Activated naive CD8-positive, alpha-beta T cell treated with anti-CD3 and anti-CD28 coated beads, Interleukin-2, amount 50 U/mL, for 24 hours (primary cell): ENCODE results near the gene REXO4.

ENCODE experiments used
- ATAC-seq: fragments of 150-1000 bp; cut with Tn5 transposase; one replicate; pipeline ENCODE4 v1.10.0; 2021
- DNase-seq: peaks from one replicate; pipeline ENCODE4 v3.0.0; 2021
- H3K27ac Mint-ChIP-seq: one replicate; pipeline ENCODE4 v1.8.0; 2021; ENCODE audit warnings: mild to moderate bottlenecking, mixed read lengths
- H3K27me3 Mint-ChIP-seq: one replicate; pipeline ENCODE4 v1.8.0; 2021; ENCODE audit warnings: mixed read lengths
- H3K36me3 Mint-ChIP-seq: one replicate; pipeline ENCODE4 v1.8.0; 2021; ENCODE audit warnings: low read depth, mixed read lengths
- H3K4me1 Mint-ChIP-seq: one replicate; pipeline ENCODE4 v1.8.0; 2021; ENCODE audit warnings: mixed read lengths
- H3K4me3 Mint-ChIP-seq: one replicate; pipeline ENCODE4 v1.8.0; 2021; ENCODE audit warnings: mild to moderate bottlenecking, moderate library complexity, mixed read lengths
- H3K9me3 Mint-ChIP-seq: one replicate; pipeline ENCODE4 v1.8.0; 2021; ENCODE audit warnings: mixed read lengths

Gene REXO4

DNA sequence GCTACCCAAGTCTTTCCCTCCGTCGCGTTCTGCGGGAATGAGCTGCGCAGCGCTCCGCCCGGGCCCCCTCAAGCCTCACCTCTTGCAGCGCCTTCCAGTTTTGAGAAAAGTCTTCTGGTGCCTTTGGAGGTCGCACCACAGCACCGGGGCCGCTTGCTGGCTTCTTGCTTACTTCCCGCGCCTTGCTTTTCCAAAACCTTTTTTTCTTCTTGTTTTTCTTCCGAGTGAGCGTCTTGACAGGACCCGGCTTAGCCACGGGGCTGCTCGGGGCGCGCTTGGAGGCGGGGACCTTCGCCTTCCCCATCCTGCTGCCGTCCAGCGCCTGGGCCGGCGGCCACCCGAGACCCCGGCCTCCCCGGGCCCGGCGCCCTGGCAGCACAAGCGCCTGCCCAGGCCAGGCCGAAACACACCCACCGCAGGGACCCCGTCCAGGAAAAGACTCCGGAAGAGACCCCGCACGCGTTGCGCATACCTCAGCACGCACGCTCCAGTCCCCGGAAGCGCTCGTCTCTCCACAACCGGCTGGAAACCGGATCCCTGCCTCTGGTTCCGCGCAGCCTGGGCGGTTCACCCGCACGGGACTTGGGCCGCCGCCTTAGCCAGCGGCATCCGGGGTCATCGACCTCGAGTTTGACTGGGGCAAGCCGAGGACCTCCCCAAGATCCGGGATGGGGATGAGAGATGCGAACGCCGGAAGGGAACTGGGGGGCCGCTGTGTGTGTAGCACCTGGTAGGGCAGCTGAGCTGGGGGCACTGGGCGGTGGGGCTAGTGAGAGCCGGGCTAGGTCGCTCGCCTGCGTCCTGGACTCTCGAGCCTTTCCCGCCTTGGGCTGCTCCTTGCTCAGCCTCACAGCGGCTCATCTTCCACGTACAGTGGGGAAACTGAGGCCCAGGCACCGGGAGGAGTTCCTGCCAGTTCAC, at the start of gene REXO4:
Gene REXO4 (minus strand): TSS at position 470 of the 921 bp plus-strand sequence. CDS start 166 bp downstream, at position 304.
- Mint-ChIP-seq H3K4me3 (peak within 1 kb of the TSS; percentile 90), H3K4me1 (peaks cover 72% of the 10 kb centered on the region), H3K9me3 (no peaks in the 10 kb centered on the region), H3K27ac (peak within 1 kb of the TSS; percentile 89), H3K27me3 (no peaks in the 10 kb centered on the region), H3K36me3 (peaks cover 36% of the 10 kb centered on the region)
- DNase-seq (peak; percentile 90), ATAC-seq (peak; percentile 86)

GRCh38 chr9:133467101-133467500, 49.3 kb upstream of the REXO4 start:
- Mint-ChIP-seq H3K27me3 (no peaks in the 10 kb centered on the region), H3K9me3 (no peaks in the 10 kb centered on the region), H3K27ac (no peak overlapping the region), H3K4me1 (no peaks in the 10 kb centered on the region), H3K36me3 (no peaks in the 10 kb centered on the region), H3K4me3 (no peak overlapping the region)
- DNase-seq = no peak
- ATAC-seq = no peak

- Mint-ChIP-seq H3K4me3 (no peak overlapping the region), H3K9me3 (no peaks in the 10 kb centered on the region), H3K27me3 (no peaks in the 10 kb centered on the region), H3K36me3 (no peaks in the 10 kb centered on the region), H3K27ac (no peak overlapping the region), H3K4me1 (no peaks in the 10 kb centered on the region)
- no peak for DNase-seq
- ATAC-seq = no peak
These were observed 48.2 kb upstream of the REXO4 start for GRCh38 chr9:133465984-133466383.

GRCh38 chr9:133464638-133465037, 46.8 kb upstream of the REXO4 start:
- ATAC-seq (no peak), DNase-seq (no peak)
- Mint-ChIP-seq H3K27me3 (no peaks in the 10 kb centered on the region), H3K4me1 (peaks cover 2% of the 10 kb centered on the region), H3K9me3 (no peaks in the 10 kb centered on the region), H3K4me3 (no peak overlapping the region), H3K36me3 (no peaks in the 10 kb centered on the region), H3K27ac (no peak overlapping the region)

GRCh38 chr9:133463864-133464615, 46.2 kb upstream of the REXO4 start:
- Mint-ChIP-seq H3K4me3 (no peak overlapping the region), H3K27ac (no peak overlapping the region), H3K27me3 (no peaks in the 10 kb centered on the region), H3K4me1 (peaks cover 2% of the 10 kb centered on the region), H3K36me3 (no peaks in the 10 kb centered on the region), H3K9me3 (no peaks in the 10 kb centered on the region)
- DNase-seq (no peak), ATAC-seq (no peak)

- Mint-ChIP-seq H3K36me3 (no peaks in the 10 kb centered on the region), H3K27ac (no peak overlapping the region)
These were observed 45.5 kb upstream of the REXO4 start for GRCh38 chr9:133463234-133463863.

DNA sequence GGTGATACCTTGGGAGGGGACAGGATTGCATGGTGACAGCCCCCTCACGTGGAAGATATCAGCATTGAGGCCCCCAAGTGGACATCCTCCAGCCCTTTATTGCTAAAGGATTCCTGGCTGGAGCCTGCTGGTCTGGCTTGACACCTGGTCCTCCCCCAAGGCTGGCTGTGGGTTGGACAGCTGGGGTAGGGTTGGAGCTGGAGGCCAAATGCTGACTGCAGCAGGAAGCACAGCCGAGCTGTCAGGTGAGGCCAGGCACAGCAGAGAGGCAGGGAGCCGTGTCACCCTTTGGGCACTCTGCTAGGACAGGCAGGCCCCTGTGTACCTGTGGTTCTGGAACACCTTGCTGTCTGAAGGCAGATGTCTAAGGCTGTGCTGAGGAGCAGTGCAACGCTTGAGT, 44.2 kb upstream of the REXO4 start:
- Mint-ChIP-seq H3K4me3 (no peak overlapping the region), H3K36me3 (no peaks in the 10 kb centered on the region), H3K27me3 (no peaks in the 10 kb centered on the region), H3K4me1 (peaks cover 2% of the 10 kb centered on the region), H3K9me3 (no peaks in the 10 kb centered on the region), H3K27ac (no peak overlapping the region)
- DNase-seq = no peak
- ATAC-seq = no peak

More at GRCh38 chr9:133463234-133463863, 45.5 kb upstream of the REXO4 start:
- Mint-ChIP-seq H3K4me1 (peaks cover 2% of the 10 kb centered on the region), H3K4me3 (no peak overlapping the region), H3K27me3 (no peaks in the 10 kb centered on the region), H3K9me3 (no peaks in the 10 kb centered on the region)
- no peak for DNase-seq
- ATAC-seq = no peak

DNA sequence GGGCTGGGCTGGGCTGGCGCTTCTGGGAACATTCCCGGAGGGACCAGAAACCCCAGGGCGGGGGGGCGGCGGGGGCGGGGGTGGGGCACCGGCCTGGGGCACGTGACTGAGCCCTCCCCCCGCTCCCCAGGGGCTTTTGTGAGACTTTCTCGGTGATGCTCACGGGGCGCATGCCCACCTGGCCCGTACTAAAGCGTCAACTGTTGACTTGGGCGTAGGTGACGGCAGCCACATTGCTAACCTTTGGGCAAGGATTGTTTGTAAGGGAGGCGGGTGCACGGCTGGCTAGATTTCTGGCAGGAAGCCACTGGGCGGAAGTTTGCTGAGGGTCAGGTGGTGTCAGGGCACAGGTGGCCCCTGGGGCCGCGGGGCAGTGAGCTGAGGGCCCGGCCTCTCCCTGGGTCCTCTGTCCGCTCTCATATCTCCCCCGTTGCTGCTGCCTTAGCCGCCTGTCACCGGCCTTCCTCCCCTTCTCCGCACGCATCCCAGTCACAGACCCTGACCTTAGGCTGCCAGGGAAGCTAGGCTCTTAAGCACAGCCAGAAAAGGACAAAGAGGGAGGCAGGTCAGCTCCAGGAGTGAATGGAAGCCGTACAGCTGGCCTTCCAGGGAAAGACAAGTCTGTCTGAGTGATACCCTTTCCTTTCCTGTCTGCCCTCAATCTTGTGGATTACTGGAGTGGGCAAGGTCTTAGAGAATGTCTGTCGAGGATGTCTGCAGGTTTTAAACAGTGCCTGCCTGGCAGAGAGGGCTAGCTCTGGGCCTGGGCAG, 42.8 kb upstream of the REXO4 start:
- peak; percentile 43 for DNase-seq
- no peaks in the 10 kb centered on the region for H3K9me3 Mint-ChIP-seq
- H3K27ac Mint-ChIP-seq = no peak overlapping the region
- H3K27me3 Mint-ChIP-seq = no peaks in the 10 kb centered on the region
- H3K4me1 Mint-ChIP-seq = peaks cover 2% of the 10 kb centered on the region
- peak overlapping the region; percentile 58 for H3K4me3 Mint-ChIP-seq
- no peaks in the 10 kb centered on the region for H3K36me3 Mint-ChIP-seq
- ATAC-seq = no peak

- DNase-seq (peak; percentile 93), ATAC-seq (peak; percentile 84)
- Mint-ChIP-seq H3K4me1 (peaks cover 2% of the 10 kb centered on the region), H3K9me3 (no peaks in the 10 kb centered on the region), H3K36me3 (no peaks in the 10 kb centered on the region), H3K4me3 (peak within 1 kb of the TSS; percentile 74), H3K27me3 (no peaks in the 10 kb centered on the region), H3K27ac (peak within 1 kb of the TSS; percentile 27)
These were observed 41.9 kb upstream of the REXO4 start, which contains the start of gene CACFD1 for GRCh38 chr9:133459476-133460404. Gene CACFD1 (plus strand): TSS chr9:133459978. CDS start chr9:133460067, 89 bp downstream.

DNA sequence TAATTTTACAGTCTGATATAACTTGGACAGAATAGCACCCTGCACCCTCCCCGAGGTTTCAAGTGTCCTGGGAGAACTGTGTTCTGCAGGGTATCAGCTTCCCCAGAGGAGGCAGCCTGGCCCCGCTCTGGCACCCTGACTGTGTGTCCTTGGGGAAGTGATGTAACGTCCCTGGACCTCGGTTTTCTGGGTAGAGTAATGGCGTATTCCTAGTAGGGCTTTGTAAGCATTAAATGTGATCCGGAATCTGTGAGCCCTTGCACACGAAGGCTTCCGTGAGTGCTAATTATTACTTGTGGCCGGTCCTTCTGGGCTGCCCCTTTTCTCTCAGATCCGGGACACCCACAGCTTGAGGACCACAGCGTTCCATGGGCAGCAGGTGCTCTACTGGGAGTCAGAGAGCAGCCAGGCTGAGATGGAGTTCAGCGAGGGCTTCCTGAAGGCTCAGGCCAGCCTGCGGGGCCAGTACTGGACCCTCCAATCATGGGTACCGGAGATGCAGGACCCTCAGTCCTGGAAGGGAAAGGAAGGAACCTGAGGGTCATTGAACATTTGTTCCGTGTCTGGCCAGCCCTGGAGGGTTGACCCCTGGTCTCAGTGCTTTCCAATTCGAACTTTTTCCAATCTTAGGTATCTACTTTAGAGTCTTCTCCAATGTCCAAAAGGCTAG, 41.0 kb upstream of the REXO4 start:
- Mint-ChIP-seq H3K9me3 (no peaks in the 10 kb centered on the region), H3K27ac (no peak overlapping the region), H3K27me3 (no peaks in the 10 kb centered on the region), H3K4me3 (no peak overlapping the region), H3K4me1 (peaks cover 2% of the 10 kb centered on the region), H3K36me3 (no peaks in the 10 kb centered on the region)
- no peak for DNase-seq
- ATAC-seq = no peak

GRCh38 chr9:133457748-133458147, 39.9 kb upstream of the REXO4 start:
- no peak for ATAC-seq
- no peaks in the 10 kb centered on the region for H3K27me3 Mint-ChIP-seq
- no peaks in the 10 kb centered on the region for H3K9me3 Mint-ChIP-seq
- no peak for DNase-seq
- H3K36me3 Mint-ChIP-seq = no peaks in the 10 kb centered on the region
- H3K4me1 Mint-ChIP-seq = peaks cover 2% of the 10 kb centered on the region
- no peak overlapping the region for H3K4me3 Mint-ChIP-seq
- H3K27ac Mint-ChIP-seq = no peak overlapping the region

GRCh38 chr9:133457233-133457632, 39.4 kb upstream of the REXO4 start:
- Mint-ChIP-seq H3K27ac (no peak overlapping the region), H3K9me3 (no peaks in the 10 kb centered on the region), H3K27me3 (no peaks in the 10 kb centered on the region), H3K4me3 (no peak overlapping the region), H3K36me3 (no peaks in the 10 kb centered on the region), H3K4me1 (peaks cover 2% of the 10 kb centered on the region)
- no peak for DNase-seq
- no peak for ATAC-seq

DNA sequence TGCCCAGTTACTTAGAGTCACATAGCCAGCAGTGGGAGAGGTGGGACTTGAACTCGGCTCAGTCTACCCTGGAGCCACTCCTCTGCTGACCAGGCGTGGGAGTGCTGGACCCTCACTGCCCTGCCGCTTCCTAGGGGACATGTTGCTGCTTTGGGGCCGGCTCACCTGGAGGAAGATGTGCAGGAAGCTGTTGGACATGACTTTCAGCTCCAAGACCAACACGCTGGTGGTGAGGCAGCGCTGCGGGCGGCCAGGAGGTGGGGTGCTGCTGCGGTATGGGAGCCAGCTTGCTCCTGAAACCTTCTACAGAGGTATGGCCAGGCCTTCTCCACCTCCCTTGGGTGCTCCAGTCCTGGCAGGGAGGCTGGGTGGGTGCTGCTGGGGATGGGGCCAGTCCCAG, 38.6 kb upstream of the REXO4 start:
- Mint-ChIP-seq H3K4me3 (no peak overlapping the region), H3K36me3 (no peaks in the 10 kb centered on the region), H3K9me3 (no peaks in the 10 kb centered on the region), H3K4me1 (peaks cover 2% of the 10 kb centered on the region), H3K27me3 (no peaks in the 10 kb centered on the region), H3K27ac (no peak overlapping the region)
- ATAC-seq (no peak), DNase-seq (no peak)
